SKM-1 (cell line): Measurements from ENCODE around the gene ANTXR1.
A peak's percentile ranks its signal among the peaks of the same experiment; 100 is the strongest.

ENCODE experiments used
- DNase-seq: peaks from one replicate; lab custom pipeline; 2025; ENCODE audit not compliant: unreplicated experiment; lab: John Stamatoyannopoulos, UW

Gene ANTXR1

GRCh38 chr2:69269330-69269729 lies 256.4 kb downstream of the ANTXR1 start:
- DNase-seq, result no peak

DNA sequence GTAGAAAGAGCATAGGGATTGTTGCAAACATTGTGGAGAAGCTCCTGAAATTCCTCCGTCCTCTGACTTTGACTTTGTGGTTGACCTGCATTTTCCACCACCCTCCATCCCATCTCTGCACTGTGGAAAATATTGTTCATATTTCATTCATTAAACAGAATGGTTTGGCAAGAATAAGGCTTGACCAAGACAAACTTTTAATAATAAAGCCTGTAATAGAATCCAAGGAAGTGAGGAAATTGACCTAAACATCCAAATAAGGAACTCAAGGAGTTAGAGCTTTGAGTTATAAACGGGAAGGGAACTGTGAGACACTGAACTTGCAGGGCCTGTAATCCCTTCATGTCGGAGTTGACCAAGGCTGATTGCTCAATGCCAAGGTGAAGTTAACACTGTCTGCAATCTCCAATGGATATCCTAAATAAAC lies 258.9 kb downstream of the ANTXR1 start:
- peak; percentile 65 for DNase-seq

- DNase-seq, result peak; percentile 84
These were observed 260.0 kb downstream of the ANTXR1 start for GRCh38 chr2:69272803-69273471.

DNA sequence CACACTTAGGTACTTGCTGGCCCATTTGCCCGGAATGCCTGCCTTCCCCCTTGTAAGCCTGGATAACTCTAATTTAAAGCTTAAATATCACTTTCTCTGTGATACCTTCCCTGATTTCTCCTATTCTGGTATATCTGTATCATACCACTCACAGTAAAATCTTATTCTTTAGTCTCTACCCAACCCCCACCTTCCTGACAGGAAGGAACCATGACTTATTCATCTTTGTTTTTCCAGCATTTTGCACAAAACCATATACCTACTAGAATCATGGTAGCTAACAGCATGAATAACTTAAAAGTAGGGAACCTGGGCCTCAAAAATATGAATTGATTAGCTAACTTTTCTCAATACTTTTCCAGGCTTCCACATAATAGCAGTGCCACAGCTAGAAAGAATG lies 262.5 kb downstream of the ANTXR1 start:
- DNase-seq, result no peak

DNA sequence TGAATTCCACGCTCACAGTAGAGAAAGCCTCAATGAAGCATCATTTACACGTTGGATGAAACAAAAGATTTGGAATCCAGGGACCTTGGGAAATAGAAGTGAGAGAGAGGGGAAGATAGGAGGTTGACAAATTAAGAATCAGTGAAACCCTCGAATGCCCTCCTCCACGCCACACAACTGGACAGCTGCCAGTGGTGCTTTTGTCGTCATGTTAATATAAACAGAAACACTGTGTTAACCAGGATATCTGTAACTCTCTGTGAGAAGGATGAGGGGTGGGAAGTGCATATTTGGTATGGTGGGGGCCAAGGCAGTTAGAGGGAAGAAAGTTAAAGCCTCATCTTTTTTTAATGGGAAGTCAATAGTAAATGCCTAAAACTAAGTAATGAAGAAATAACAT lies 265.4 kb downstream of the ANTXR1 start:
- no peak for DNase-seq

DNA sequence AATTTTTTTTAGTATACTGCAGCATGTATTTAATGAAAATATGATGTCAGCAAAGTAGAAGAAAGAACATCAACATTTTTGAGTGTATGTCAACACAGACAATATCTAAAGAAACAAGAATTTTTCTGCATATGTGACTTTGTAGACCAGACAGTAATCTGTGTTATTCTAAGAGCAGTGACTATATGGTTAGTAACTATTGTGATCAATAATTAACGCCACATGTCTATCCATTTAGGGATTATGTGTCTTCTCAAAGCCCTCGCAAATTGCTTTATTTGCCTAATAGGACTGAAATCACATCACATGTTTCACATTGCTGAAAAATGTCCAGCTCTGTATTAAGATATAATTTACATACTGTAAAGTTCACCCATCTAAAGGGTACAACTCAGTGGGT lies 266.2 kb downstream of the ANTXR1 start:
- DNase-seq, result no peak

- no peak for DNase-seq
These were observed 267.1 kb downstream of the ANTXR1 start for GRCh38 chr2:69279931-69280681.

- DNase-seq, result no peak
These were observed 267.9 kb downstream of the ANTXR1 start for GRCh38 chr2:69280796-69281412.

DNA sequence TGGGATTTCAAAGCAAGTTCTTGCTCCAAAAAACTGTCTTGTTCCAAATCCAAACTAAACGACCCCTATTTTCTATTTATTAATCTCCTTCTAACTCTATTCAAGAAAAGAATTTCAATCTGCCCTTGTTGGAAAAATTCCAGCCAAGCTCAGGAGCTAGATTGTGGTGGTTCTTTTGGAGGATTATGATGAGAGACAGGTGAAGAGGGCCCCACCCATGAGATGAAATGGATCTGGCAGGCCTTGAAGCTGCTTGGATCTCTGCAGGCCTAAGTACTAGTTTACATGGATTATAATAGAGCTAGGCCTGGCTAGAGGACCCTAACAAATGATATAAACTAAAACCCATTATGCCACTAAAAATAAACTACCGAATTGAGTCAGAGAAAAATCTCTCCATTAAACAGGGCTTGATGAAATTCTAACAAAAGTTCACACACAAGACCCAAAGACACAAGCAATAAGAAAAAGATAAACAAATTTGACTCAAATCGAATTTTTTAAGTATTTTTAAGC lies 272.5 kb downstream of the ANTXR1 start:
- DNase-seq, result no peak

GRCh38 chr2:69287544-69287943 lies 274.6 kb downstream of the ANTXR1 start:
- no peak for DNase-seq

DNA sequence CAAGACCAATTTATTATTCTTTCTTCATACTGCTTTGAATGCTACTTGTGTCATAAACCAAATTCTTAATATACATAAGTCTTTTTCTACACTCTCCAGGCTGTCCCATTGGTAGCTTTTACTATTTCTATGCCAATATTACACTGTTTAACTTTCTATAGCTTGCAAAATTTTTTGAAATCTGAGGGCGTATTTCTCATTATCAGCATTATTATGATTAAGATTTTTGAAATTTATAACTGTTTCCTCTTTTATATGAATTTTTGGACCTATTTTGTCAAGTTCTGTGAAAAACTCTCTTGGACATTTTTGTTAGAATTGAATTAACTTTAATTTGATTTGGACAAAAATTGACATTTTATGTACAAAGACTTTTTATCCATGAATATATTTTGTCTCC lies 275.4 kb downstream of the ANTXR1 start:
- no peak for DNase-seq

- no peak for DNase-seq
These were observed 278.1 kb downstream of the ANTXR1 start for GRCh38 chr2:69291004-69291650.

GRCh38 chr2:69291721-69292120 lies 278.7 kb downstream of the ANTXR1 start:
- DNase-seq, result no peak

GRCh38 chr2:69292256-69292655 lies 279.3 kb downstream of the ANTXR1 start:
- no peak for DNase-seq

- no peak for DNase-seq
These were observed 283.4 kb downstream of the ANTXR1 start for GRCh38 chr2:69296421-69296820.

- DNase-seq, result no peak
These were observed 284.2 kb downstream of the ANTXR1 start for GRCh38 chr2:69297216-69297615.

- DNase-seq, result no peak
These were observed 285.3 kb downstream of the ANTXR1 start for GRCh38 chr2:69298261-69298660.

- DNase-seq, result no peak
These were observed 285.9 kb downstream of the ANTXR1 start for GRCh38 chr2:69298862-69299261.
